ENCODE data around the gene YPEL3. TPM values are rescaled to one million over a fixed set of nuclear protein-coding genes. Genes with fewer than 3 reads are reported as not detected.

YPEL3 gene
- total and polyA plus RNA-seq, 4 experiments from 2014 or later: 172 to 331 (median 265) TPM

- H3K36me3 ChIP-seq (ENCODE audit: insufficient read depth, low read length): peaks cover 44% of the 10 kb centered on the region
- Mint-ChIP-seq H3K4me3 (peak overlapping the region; percentile 98 to 100 (median 99)), H3K36me3 (peaks cover 29 to 58% of the 10 kb centered on the region in 2 donors), H3K9me3 (no peaks in the 10 kb centered on the region), H3K27me3 (no peaks in the 10 kb centered on the region), H3K27ac (peak overlapping the region; percentile 86 to 100 (median 97)), H3K4me1 (peaks cover 15 to 54% (median 36%) of the 10 kb centered on the region in 4 donors)
- ChIA-PET POLR2A (ENCODE audit: partially characterized antibody) (interaction anchor here (0.7 to 20.4 kb wide), 45 partner anchors 9 to 593 kb away, joined by 3 to 404 read pairs (median 5); partner anchors contain the start of genes C16orf54, CORO1A, FBRS and HIRIP3), CTCF (ENCODE audit: partially characterized antibody) (interaction anchor here (0.6 to 4.8 kb wide), 10 partner anchors 11 to 1053 kb away, joined by 3 to 48 read pairs (median 3); partner anchors contain the start of genes DCTPP1 and TBX6)
- intact Hi-C loops (cut with micrococcal nuclease): loop anchor here (1.0 to 2.0 kb wide), 7 partner anchors 9 to 313 kb away; partner anchors contain the start of genes MAPK3, PPP4C, TBC1D10B and TBX6
- H3K9me3 ChIP-seq (ENCODE audit: control insufficient read depth in 1 of 2, low read length in 2 of 2): no peaks in the 10 kb centered on the region
- peaks cover 49% of the 10 kb centered on the region for H3K4me1 ChIP-seq (ENCODE audit: insufficient read depth, low read length)
- no peak for DNase-seq
- peak overlapping the region; percentile 77 to 93 for H3K4me3 ChIP-seq (ENCODE audit: low read length in 2 of 2)
- H3K27ac ChIP-seq (ENCODE audit: low read depth, low read length): peak overlapping the region; percentile 94
- no peaks in the 10 kb centered on the region for H3K27me3 ChIP-seq (ENCODE audit: insufficient read depth, low read length)
Measured at GRCh38 chr16:30065943-30066760, 29.9 kb downstream of the YPEL3 start.

GRCh38 chr16:30065102-30065942 lies 30.7 kb downstream of the YPEL3 start, which contains the start of gene ALDOA:
Gene ALDOA, plus strand, starts transcription at chr16:30065760. Its CDS starts 1,138 bp downstream, at chr16:30066898.
- Histone ChIP-seq H3K9me3 (ENCODE audit: control insufficient read depth in 1 of 2, low read length in 2 of 2) (no peaks in the 10 kb centered on the region), H3K27ac (ENCODE audit: low read depth, low read length) (peak within 1 kb of the TSS; percentile 94), H3K4me1 (ENCODE audit: insufficient read depth, low read length) (peaks cover 47% of the 10 kb centered on the region), H3K27me3 (ENCODE audit: insufficient read depth, low read length) (no peaks in the 10 kb centered on the region), H3K36me3 (ENCODE audit: insufficient read depth, low read length) (peaks cover 37% of the 10 kb centered on the region), H3K4me3 (ENCODE audit: low read length in 2 of 2) (peak within 1 kb of the TSS; percentile 77 to 93)
- intact Hi-C loops (cut with micrococcal nuclease): loop anchor here (1.0 to 2.0 kb wide), 7 partner anchors 10 to 313 kb away; partner anchors contain the start of genes MAPK3, PPP4C, TBC1D10B and TBX6
- H3K27ac Mint-ChIP-seq: peak within 1 kb of the TSS; percentile 95 to 100 (median 97)
- ChIA-PET POLR2A (ENCODE audit: partially characterized antibody) (interaction anchor here (0.6 to 20.4 kb wide), 48 partner anchors 8 to 594 kb away, joined by 3 to 404 read pairs (median 6); partner anchors contain the start of genes C16orf54, CORO1A, DCTPP1 and FBRS), CTCF (ENCODE audit: partially characterized antibody) (interaction anchor here (0.6 to 4.8 kb wide), 11 partner anchors 10 to 1052 kb away, joined by 3 to 48 read pairs (median 3); partner anchors contain the start of genes DCTPP1, MAPK3 and TBX6)
- peak; percentile 94 to 96 (median 94) for DNase-seq
- peak within 1 kb of the TSS; percentile 98 to 100 (median 99) for H3K4me3 Mint-ChIP-seq
- peaks cover 17 to 58% (median 33%) of the 10 kb centered on the region in 4 donors for H3K4me1 Mint-ChIP-seq
- H3K36me3 Mint-ChIP-seq: peaks cover 29 to 51% of the 10 kb centered on the region in 2 donors
- H3K27me3 Mint-ChIP-seq: no peaks in the 10 kb centered on the region
- no peaks in the 10 kb centered on the region for H3K9me3 Mint-ChIP-seq

- no peaks in the 10 kb centered on the region for H3K9me3 Mint-ChIP-seq
- H3K4me1 ChIP-seq (ENCODE audit: insufficient read depth, low read length): peaks cover 41% of the 10 kb centered on the region
- H3K4me3 ChIP-seq (ENCODE audit: low read length in 2 of 2): peak overlapping the region; percentile 77 to 89
- H3K4me1 Mint-ChIP-seq: peaks cover 17 to 57% (median 30%) of the 10 kb centered on the region in 4 donors
- H3K27me3 ChIP-seq (ENCODE audit: insufficient read depth, low read length): no peaks in the 10 kb centered on the region
- POLR2A ChIA-PET (ENCODE audit: partially characterized antibody): interaction anchor here (1.0 to 20.4 kb wide), 24 partner anchors 8 to 594 kb away, joined by 3 to 404 read pairs (median 8); partner anchors contain the start of genes C16orf54, CORO1A, DCTPP1 and FBRS
- intact Hi-C loops (cut with micrococcal nuclease): loop anchor here (1.0 to 2.0 kb wide), 8 partner anchors 11 to 345 kb away; partner anchors contain the start of genes MAPK3, PPP4C, TBC1D10B and TBX6
- H3K36me3 ChIP-seq (ENCODE audit: insufficient read depth, low read length): peaks cover 31% of the 10 kb centered on the region
- CTCF ChIA-PET (ENCODE audit: partially characterized antibody): interaction anchor here (0.8 to 4.8 kb wide), 5 partner anchors 21 to 59 kb away, joined by 3 to 48 read pairs (median 4); partner anchors contain the start of genes MAPK3 and TBX6
- H3K27ac Mint-ChIP-seq: peak overlapping the region; percentile 95 to 100 (median 99)
- peak overlapping the region; percentile 98 to 100 (median 99) for H3K4me3 Mint-ChIP-seq
- H3K9me3 ChIP-seq (ENCODE audit: control insufficient read depth in 1 of 2, low read length in 2 of 2): no peaks in the 10 kb centered on the region
- peaks cover 29 to 46% of the 10 kb centered on the region in 2 donors for H3K36me3 Mint-ChIP-seq
- DNase-seq: no peak
- H3K27me3 Mint-ChIP-seq: no peaks in the 10 kb centered on the region
- peak overlapping the region; percentile 94 for H3K27ac ChIP-seq (ENCODE audit: low read depth, low read length)
Measured at GRCh38 chr16:30064729-30065101, 31.3 kb downstream of the YPEL3 start.

- peak overlapping the region; percentile 95 to 100 (median 99) for H3K27ac Mint-ChIP-seq
- no peaks in the 10 kb centered on the region for H3K27me3 ChIP-seq (ENCODE audit: insufficient read depth, low read length)
- peak overlapping the region; percentile 77 to 89 for H3K4me3 ChIP-seq (ENCODE audit: low read length in 2 of 2)
- peaks cover 35% of the 10 kb centered on the region for H3K4me1 ChIP-seq (ENCODE audit: insufficient read depth, low read length)
- no peaks in the 10 kb centered on the region for H3K27me3 Mint-ChIP-seq
- peak overlapping the region; percentile 94 for H3K27ac ChIP-seq (ENCODE audit: low read depth, low read length)
- no peaks in the 10 kb centered on the region for H3K9me3 Mint-ChIP-seq
- H3K4me1 Mint-ChIP-seq: peaks cover 17 to 52% (median 27%) of the 10 kb centered on the region in 4 donors
- intact Hi-C loops (cut with micrococcal nuclease): loop anchor here (1.0 to 2.0 kb wide), 3 partner anchors 307 to 345 kb away; partner anchors contain the start of gene TBC1D10B
- peak; percentile 65 to 77 (median 67) for DNase-seq
- peak overlapping the region; percentile 98 to 100 (median 99) for H3K4me3 Mint-ChIP-seq
- H3K36me3 Mint-ChIP-seq: peaks cover 23 to 39% of the 10 kb centered on the region in 2 donors
- ChIA-PET CTCF (ENCODE audit: partially characterized antibody) (interaction anchor here (0.7 to 4.8 kb wide), 9 partner anchors 9 to 66 kb away, joined by 3 to 48 read pairs (median 4); partner anchors contain the start of genes MAPK3 and TBX6), POLR2A (ENCODE audit: partially characterized antibody) (interaction anchor here (1.2 to 20.4 kb wide), 16 partner anchors 10 to 586 kb away, joined by 3 to 404 read pairs (median 12); partner anchors contain the start of genes CORO1A, DCTPP1, MAPK3 and MAZ)
- no peaks in the 10 kb centered on the region for H3K9me3 ChIP-seq (ENCODE audit: control insufficient read depth in 1 of 2, low read length in 2 of 2)
- H3K36me3 ChIP-seq (ENCODE audit: insufficient read depth, low read length): peaks cover 25% of the 10 kb centered on the region
Measured at GRCh38 chr16:30063893-30064728, 31.9 kb downstream of the YPEL3 start.

- Mint-ChIP-seq H3K27ac (peak overlapping the region; percentile 95 to 100 (median 99)), H3K9me3 (no peaks in the 10 kb centered on the region), H3K36me3 (peaks cover 16 to 32% of the 10 kb centered on the region in 2 donors), H3K4me1 (peaks cover 14 to 45% (median 22%) of the 10 kb centered on the region in 4 donors), H3K4me3 (peak overlapping the region; percentile 15 to 100 (median 99)), H3K27me3 (no peaks in the 10 kb centered on the region)
- H3K27ac ChIP-seq (ENCODE audit: low read depth, low read length): peak overlapping the region; percentile 94
- H3K4me3 ChIP-seq (ENCODE audit: low read length in 2 of 2): peak overlapping the region in 1 of 2 donors; percentile 77
- intact Hi-C loops (cut with micrococcal nuclease): no loop called here
- no peaks in the 10 kb centered on the region for H3K27me3 ChIP-seq (ENCODE audit: insufficient read depth, low read length)
- ChIA-PET POLR2A (ENCODE audit: partially characterized antibody) (interaction anchor here (1.2 to 20.4 kb wide), 6 partner anchors 9 to 361 kb away, joined by 3 to 404 read pairs (median 52); partner anchors contain the start of genes CORO1A, MAPK3, PAGR1 and TBX6), CTCF (ENCODE audit: partially characterized antibody) (interaction anchor here (0.7 to 4.8 kb wide), 8 partner anchors 8 to 67 kb away, joined by 3 to 48 read pairs (median 4); partner anchors contain the start of gene TBX6)
- DNase-seq: no peak
- peaks cover 18% of the 10 kb centered on the region for H3K36me3 ChIP-seq (ENCODE audit: insufficient read depth, low read length)
- no peaks in the 10 kb centered on the region for H3K9me3 ChIP-seq (ENCODE audit: control insufficient read depth in 1 of 2, low read length in 2 of 2)
- H3K4me1 ChIP-seq (ENCODE audit: insufficient read depth, low read length): peaks cover 28% of the 10 kb centered on the region
Measured at GRCh38 chr16:30063278-30063892, 32.6 kb downstream of the YPEL3 start.

Measured in CD4-positive, alpha-beta memory T cell (primary cell).